H9 (cell line): Measurements from ENCODE around the gene YIPF1. TPM values are rescaled to one million over a fixed set of nuclear protein-coding genes. Genes with fewer than 3 reads are reported as not detected.

Experiments used
- DNase-seq: peaks from one replicate; pipeline ENCODE4 v3.0.0-alpha.2; 2017
- H2AFZ ChIP-seq: one replicate; pipeline ENCODE4 v1.6.1; 2013; ENCODE audit warnings: mild to moderate bottlenecking, low read length, control low read depth, moderate library complexity
- H2AK5ac ChIP-seq: 2 replicates; pipeline ENCODE4 v1.6.1; 2013; ENCODE audit warnings: low read length, control low read depth, mixed read lengths; ENCODE audit not compliant: insufficient read length
- H2BK120ac ChIP-seq: one replicate; pipeline ENCODE4 v1.6.1; 2013; ENCODE audit warnings: low read depth, mild to moderate bottlenecking, low read length, control low read depth, inconsistent platforms; ENCODE audit not compliant: poor library complexity, severe bottlenecking
- H2BK12ac ChIP-seq: 2 replicates; pipeline ENCODE4 v1.6.1; 2013; ENCODE audit warnings: low read length, control low read depth, mixed read lengths, low read depth; ENCODE audit not compliant: insufficient read length
- H2BK15ac ChIP-seq: 2 replicates; pipeline ENCODE4 v1.6.1; 2013; ENCODE audit warnings: low read depth, low read length, control low read depth
- H2BK20ac ChIP-seq: one replicate; pipeline ENCODE4 v1.6.1; 2013; ENCODE audit warnings: low read depth, mild to moderate bottlenecking, low read length, control low read depth, inconsistent platforms; ENCODE audit not compliant: poor library complexity, severe bottlenecking
- H2BK5ac ChIP-seq: 2 replicates; pipeline ENCODE4 v1.6.1; 2013; ENCODE audit warnings: low read length, control low read depth, mixed read lengths; ENCODE audit not compliant: insufficient read length
- H3K14ac ChIP-seq: 2 replicates; pipeline ENCODE4 v1.6.1; 2013; ENCODE audit warnings: low read length, control low read depth; ENCODE audit not compliant: insufficient read depth
- H3K18ac ChIP-seq: 2 replicates; pipeline ENCODE4 v1.6.1; 2013; ENCODE audit warnings: low read depth, mild to moderate bottlenecking, mixed read lengths, low read length, control low read depth; ENCODE audit not compliant: insufficient read length
- H3K23ac ChIP-seq: 2 replicates; pipeline ENCODE4 v1.6.1; 2013; ENCODE audit warnings: low read length, control low read depth, mixed read lengths, low read depth; ENCODE audit not compliant: insufficient read length
- H3K23me2 ChIP-seq: 2 replicates; pipeline ENCODE4 v1.6.1; 2013; ENCODE audit warnings: low read depth, mild to moderate bottlenecking, mixed read lengths, low read length, control low read depth; ENCODE audit not compliant: insufficient read length, poor library complexity, severe bottlenecking
- H3K27ac ChIP-seq: 2 replicates; pipeline ENCODE4 v1.5.1; 2013; ENCODE audit warnings: low read length, control low read depth, mixed read lengths, low read depth; ENCODE audit not compliant: insufficient read length
- H3K27me3 ChIP-seq: 2 replicates; pipeline ENCODE4 v1.6.1; 2013; ENCODE audit warnings: low read length, control low read depth, inconsistent platforms; ENCODE audit not compliant: insufficient read depth
- H3K4ac ChIP-seq: 2 replicates; pipeline ENCODE4 v1.6.1; 2013; ENCODE audit warnings: low read depth, mild to moderate bottlenecking, control low read depth, inconsistent platforms, low read length, moderate library complexity
- H3K4me1 ChIP-seq: 2 replicates; pipeline ENCODE4 v1.6.1; 2013; ENCODE audit warnings: low read length, control low read depth, inconsistent platforms; ENCODE audit not compliant: insufficient read depth
- H3K4me2 ChIP-seq: 2 replicates; pipeline ENCODE4 v1.6.1; 2013; ENCODE audit warnings: low read length, control low read depth, mixed read lengths; ENCODE audit not compliant: insufficient read length, insufficient read depth
- H3K56ac ChIP-seq: 2 replicates; pipeline ENCODE4 v1.6.1; 2013; ENCODE audit warnings: low read depth, mild to moderate bottlenecking, mixed read lengths, low read length, control low read depth; ENCODE audit not compliant: insufficient read length
- H3K79me1 ChIP-seq: 2 replicates; pipeline ENCODE4 v1.6.1; 2013; ENCODE audit warnings: low read depth, mild to moderate bottlenecking, moderate library complexity, low read length, control low read depth, inconsistent platforms; ENCODE audit not compliant: insufficient read depth, poor library complexity, severe bottlenecking
- H3K79me2 ChIP-seq: 2 replicates; pipeline ENCODE4 v1.6.1; 2013; ENCODE audit warnings: low read length, control low read depth, inconsistent platforms; ENCODE audit not compliant: insufficient read depth
- H3K9ac ChIP-seq: 2 replicates; pipeline ENCODE4 v1.6.1; 2013; ENCODE audit warnings: low read length, control low read depth, mixed read lengths; ENCODE audit not compliant: insufficient read length; ENCODE audit errors: extremely low read depth
- H3K9me3 ChIP-seq: one replicate; pipeline ENCODE4 v1.6.1; 2013; ENCODE audit warnings: low read depth, low read length, inconsistent platforms; ENCODE audit not compliant: control insufficient read depth
- H3T11ph ChIP-seq: one replicate; pipeline ENCODE4 v1.6.1; 2013; ENCODE audit warnings: mild to moderate bottlenecking, low read length, control low read depth, inconsistent platforms
- H4K20me1 ChIP-seq: one replicate; pipeline ENCODE4 v1.6.1; 2013; ENCODE audit not compliant: control insufficient read depth, insufficient read length, insufficient read depth
- H4K5ac ChIP-seq: 2 replicates; pipeline ENCODE4 v1.6.1; 2013; ENCODE audit warnings: low read depth, mild to moderate bottlenecking, mixed read lengths, low read length, control low read depth; ENCODE audit not compliant: insufficient read length
- H4K8ac ChIP-seq: replicated peaks from 2 replicates; pipeline ENCODE4 v1.6.1; 2013; ENCODE audit warnings: low read length, control low read depth, mixed read lengths, low read depth; ENCODE audit not compliant: insufficient read length
- H4K91ac ChIP-seq: 2 replicates; pipeline ENCODE4 v1.6.1; 2013; ENCODE audit warnings: low read depth, mild to moderate bottlenecking, moderate library complexity, mixed read lengths, low read length, control low read depth; ENCODE audit not compliant: insufficient read length
- H3K27ac Mint-ChIP-seq, 3 experiments: 2 replicates in 2 of 3; 3 replicates in 1 of 3; pipeline ENCODE4 v1.8.0; 2020 to 2021; ENCODE audit warnings: mixed read lengths in 3 of 3, mild to moderate bottlenecking in 1 of 3, moderate library complexity in 1 of 3
- H3K27me3 Mint-ChIP-seq: 2 replicates; pipeline ENCODE4 v1.8.0; 2021; ENCODE audit warnings: low read depth, mild to moderate bottlenecking, moderate library complexity, mixed read lengths
- H3K36me3 Mint-ChIP-seq, 3 experiments: 2 replicates in 2 of 3; 3 replicates in 1 of 3; pipeline ENCODE4 v1.8.0; 2020 to 2021; ENCODE audit warnings: low read depth in 3 of 3, mixed read lengths in 3 of 3; ENCODE audit not compliant: insufficient read depth in 1 of 3
- H3K4me1 Mint-ChIP-seq, 2 experiments: 2 replicates each; pipeline ENCODE4 v1.8.0; 2020; ENCODE audit warnings: mixed read lengths in 2 of 2
- H3K4me3 Mint-ChIP-seq, 2 experiments: 2 replicates in 1 of 2; 3 replicates in 1 of 2; pipeline ENCODE4 v1.8.0; 2020 to 2021; ENCODE audit warnings: mild to moderate bottlenecking in 2 of 2, mixed read lengths in 2 of 2, moderate library complexity in 1 of 2
- H3K9me3 Mint-ChIP-seq, 2 experiments: 2 replicates in 1 of 2; 3 replicates in 1 of 2; pipeline ENCODE4 v1.8.0; 2020; ENCODE audit warnings: mild to moderate bottlenecking in 2 of 2, mixed read lengths in 2 of 2, moderate library complexity in 1 of 2
- WGBS: extraction: QIAGEN DNeasy Blood & Tissue Kit; methylation state at CpG from one replicate; pipeline ENCODE4 v1.1.7; 2013; ENCODE audit warnings: missing lambda C conversion rate, low lambda C conversion rate, mixed read lengths; ENCODE audit not compliant: insufficient read length; ENCODE audit errors: extremely low coverage; 5-methylcytosine and 5-hydroxymethylcytosine counted together
- total RNA-seq: library from RNA; stranded (reverse); gene quantifications from 2 replicates; pipeline ENCODE4 v1.2.1, GENCODE V29; 2021
- TF ChIP-seq, protein P1 (sequence below): fragments of 200-600 bp; sonication (generic); conservative IDR thresholded peaks from 3 replicates; pipeline ENCODE4 v1.8.0; 2021; ENCODE audit warnings: antibody characterized with exemption, mild to moderate bottlenecking

Gene YIPF1
- total RNA-seq, 1 experiment from 2014 or later = 29.1 TPM

GRCh38 chr1:53811414-53811851 is 78.2 kb downstream of the YIPF1 start:
- Mint-ChIP-seq H3K36me3 (peaks cover 61 to 77% (median 75%) of the 10 kb centered on the region in 3 experiments), H3K27ac (peak overlapping the region; percentile 53 to 95 (median 77); a peak in 6 of 7 replicates), H3K27me3 (no peaks in the 10 kb centered on the region), H3K9me3 (no peaks in the 10 kb centered on the region), H3K4me3 (no peak overlapping the region), H3K4me1 (peaks cover 14 to 22% of the 10 kb centered on the region in 2 experiments)
- Histone ChIP-seq H3K23me2 (no peaks in the 10 kb centered on the region), H3T11ph (no peak overlapping the region), H3K27me3 (no peaks in the 10 kb centered on the region), H4K8ac (no peak overlapping the region), H2BK12ac (no peak overlapping the region), H3K79me2 (no peaks in the 10 kb centered on the region), H2BK5ac (no peak overlapping the region), H4K91ac (no peak overlapping the region), H3K27ac (no peak overlapping the region), H3K4me2 (no peak overlapping the region), H3K56ac (no peak overlapping the region), H2BK20ac (no peak overlapping the region), H3K79me1 (no peaks in the 10 kb centered on the region), H4K5ac (no peak overlapping the region), H2AFZ (no peak overlapping the region), H3K9me3 (no peaks in the 10 kb centered on the region), H2AK5ac (no peak overlapping the region), H3K4me1 (no peaks in the 10 kb centered on the region), H2BK15ac (no peak overlapping the region), H4K20me1 (no peaks in the 10 kb centered on the region), H3K14ac (no peak overlapping the region), H3K23ac (no peak overlapping the region), H3K18ac (no peak overlapping the region), H2BK120ac (no peak overlapping the region), H3K4ac (no peak overlapping the region), H3K9ac (no peak overlapping the region)
- DNase-seq = peak; percentile 74
- TF ChIP-seq, protein P1, sequence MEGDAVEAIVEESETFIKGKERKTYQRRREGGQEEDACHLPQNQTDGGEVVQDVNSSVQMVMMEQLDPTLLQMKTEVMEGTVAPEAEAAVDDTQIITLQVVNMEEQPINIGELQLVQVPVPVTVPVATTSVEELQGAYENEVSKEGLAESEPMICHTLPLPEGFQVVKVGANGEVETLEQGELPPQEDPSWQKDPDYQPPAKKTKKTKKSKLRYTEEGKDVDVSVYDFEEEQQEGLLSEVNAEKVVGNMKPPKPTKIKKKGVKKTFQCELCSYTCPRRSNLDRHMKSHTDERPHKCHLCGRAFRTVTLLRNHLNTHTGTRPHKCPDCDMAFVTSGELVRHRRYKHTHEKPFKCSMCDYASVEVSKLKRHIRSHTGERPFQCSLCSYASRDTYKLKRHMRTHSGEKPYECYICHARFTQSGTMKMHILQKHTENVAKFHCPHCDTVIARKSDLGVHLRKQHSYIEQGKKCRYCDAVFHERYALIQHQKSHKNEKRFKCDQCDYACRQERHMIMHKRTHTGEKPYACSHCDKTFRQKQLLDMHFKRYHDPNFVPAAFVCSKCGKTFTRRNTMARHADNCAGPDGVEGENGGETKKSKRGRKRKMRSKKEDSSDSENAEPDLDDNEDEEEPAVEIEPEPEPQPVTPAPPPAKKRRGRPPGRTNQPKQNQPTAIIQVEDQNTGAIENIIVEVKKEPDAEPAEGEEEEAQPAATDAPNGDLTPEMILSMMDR = peak; percentile 66
- no CpG with 5 or more reads among the region's 4 CpGs for WGBS
